Astrocyte (in vitro differentiated cells and primary cell): ENCODE data around the gene NPM3. TPM values are rescaled to one million over a fixed set of nuclear protein-coding genes. Genes with fewer than 3 reads are reported as not detected.

Experiments used
- DNase-seq: peaks from one replicate; pipeline ENCODE4 v3.0.0-alpha.2; 2010; ENCODE audit warnings: low read depth
- FAIRE-seq: peaks from 2 replicates; lab custom pipeline; 2011; peaks lifted over from hg19 to GRCh38; lab: Jason Lieb, UNC
- H2AFZ ChIP-seq: 2 replicates; pipeline ENCODE4 v1.6.0; 2012; ENCODE audit warnings: low read depth, low read length, inconsistent platforms
- H3K27ac ChIP-seq: 2 replicates; pipeline ENCODE4 v1.5.1; 2011; ENCODE audit warnings: low read depth, low read length, inconsistent platforms
- H3K27me3 ChIP-seq: 2 replicates; pipeline ENCODE4 v1.6.0; 2011; ENCODE audit warnings: low read length, inconsistent platforms; ENCODE audit not compliant: insufficient read depth
- H3K36me3 ChIP-seq: 2 replicates; pipeline ENCODE4 v1.5.1; 2011; ENCODE audit warnings: low read length, inconsistent platforms; ENCODE audit not compliant: insufficient read depth
- H3K4me1 ChIP-seq: 2 replicates; pipeline ENCODE4 v1.5.1; 2011; ENCODE audit warnings: low read length, inconsistent platforms; ENCODE audit not compliant: insufficient read depth
- H3K4me2 ChIP-seq: 2 replicates; pipeline ENCODE4 v1.6.0; 2012; ENCODE audit warnings: low read length, inconsistent platforms
- H3K4me3 ChIP-seq: 2 replicates; pipeline ENCODE4 v1.5.1; 2011; ENCODE audit warnings: low read depth, mild to moderate bottlenecking, low read length, inconsistent platforms; ENCODE audit not compliant: insufficient read depth
- H3K79me2 ChIP-seq: 2 replicates; pipeline ENCODE4 v1.6.0; 2012; ENCODE audit warnings: mild to moderate bottlenecking, low read length, inconsistent platforms; ENCODE audit not compliant: insufficient read depth
- H3K9ac ChIP-seq: 2 replicates; pipeline ENCODE4 v1.6.0; 2012; ENCODE audit warnings: mild to moderate bottlenecking, low read length, inconsistent platforms
- H3K9me3 ChIP-seq: 2 replicates; pipeline ENCODE4 v1.5.1; 2012; ENCODE audit warnings: low read depth, mild to moderate bottlenecking, low read length, inconsistent platforms; ENCODE audit not compliant: insufficient read depth
- H4K20me1 ChIP-seq: 2 replicates; pipeline ENCODE4 v1.6.0; 2012; ENCODE audit warnings: low read length, inconsistent platforms; ENCODE audit not compliant: insufficient read depth
- H3K27ac Mint-ChIP-seq: one replicate; pipeline ENCODE4 v1.8.0; 2021; ENCODE audit warnings: mild to moderate bottlenecking, mixed read lengths; ENCODE audit not compliant: unreplicated experiment
- H3K27me3 Mint-ChIP-seq: one replicate; pipeline ENCODE4 v1.8.0; 2021; ENCODE audit warnings: low read depth, mixed read lengths; ENCODE audit not compliant: unreplicated experiment
- H3K36me3 Mint-ChIP-seq: one replicate; pipeline ENCODE4 v1.8.0; 2021; ENCODE audit warnings: low read depth, mixed read lengths; ENCODE audit not compliant: unreplicated experiment
- H3K4me1 Mint-ChIP-seq: one replicate; pipeline ENCODE4 v1.8.0; 2021; ENCODE audit warnings: low read depth, mixed read lengths; ENCODE audit not compliant: unreplicated experiment
- H3K4me3 Mint-ChIP-seq: one replicate; pipeline ENCODE4 v1.8.0; 2021; ENCODE audit warnings: mild to moderate bottlenecking, moderate library complexity, mixed read lengths; ENCODE audit not compliant: unreplicated experiment
- H3K9me3 Mint-ChIP-seq: one replicate; pipeline ENCODE4 v1.8.0; 2021; ENCODE audit warnings: mild to moderate bottlenecking, mixed read lengths; ENCODE audit not compliant: unreplicated experiment
- CTCF ChIP-seq: IDR thresholded peaks from 2 replicates; pipeline ENCODE4 v1.5.1; 2011; ENCODE audit warnings: low read depth, mild to moderate bottlenecking, inconsistent platforms, low read length, moderate library complexity; ENCODE audit not compliant: insufficient read depth
- EZH2 ChIP-seq: IDR thresholded peaks from 2 replicates; pipeline ENCODE4 v1.6.1; 2012; ENCODE audit warnings: mild to moderate bottlenecking, low read length, inconsistent platforms; ENCODE audit not compliant: insufficient read depth
- total RNA-seq: library from RNA; stranded (reverse); gene quantifications from 2 replicates; pipeline ENCODE4 v1.2.1, GENCODE V29; 2021

NPM3 gene
- total RNA-seq, 1 donor from 2014 or later = 40.7 TPM

GRCh38 chr10:101748496-101748895 is 34.8 kb downstream of the NPM3 start:
- no peak for FAIRE-seq
- no peak for DNase-seq
- H3K27ac Mint-ChIP-seq = no peak overlapping the region

GRCh38 chr10:101745074-101745696 is 38.1 kb downstream of the NPM3 start:
- H2AFZ ChIP-seq = no peak overlapping the region
- Mint-ChIP-seq H3K27ac (no peak overlapping the region), H3K36me3 (peaks cover 1% of the 10 kb centered on the region), H3K4me3 (no peak overlapping the region), H3K4me1 (peaks cover 8% of the 10 kb centered on the region), H3K9me3 (peaks cover 2% of the 10 kb centered on the region), H3K27me3 (peaks cover 18% of the 10 kb centered on the region)
- no peak for FAIRE-seq
- H3K79me2 ChIP-seq = no peaks in the 10 kb centered on the region
- H3K27me3 ChIP-seq = peaks cover 18% of the 10 kb centered on the region
- H3K9me3 ChIP-seq = no peaks in the 10 kb centered on the region
- H3K4me2 ChIP-seq = no peak overlapping the region
- no peak for DNase-seq
- H3K4me3 ChIP-seq = no peak overlapping the region
- no peaks in the 10 kb centered on the region for H4K20me1 ChIP-seq
- TF ChIP-seq EZH2 = no peak
- no peaks in the 10 kb centered on the region for H3K36me3 ChIP-seq
- H3K4me1 ChIP-seq = no peaks in the 10 kb centered on the region
- no peak overlapping the region for H3K27ac ChIP-seq
- H3K9ac ChIP-seq = no peak overlapping the region

More at GRCh38 chr10:101748496-101748895, 34.8 kb downstream of the NPM3 start:
- H3K36me3 ChIP-seq = no peaks in the 10 kb centered on the region
- Mint-ChIP-seq H3K36me3 (no peaks in the 10 kb centered on the region), H3K4me1 (peaks cover 8% of the 10 kb centered on the region), H3K9me3 (no peaks in the 10 kb centered on the region), H3K27me3 (peaks cover 15% of the 10 kb centered on the region), H3K4me3 (no peak overlapping the region)
- no peaks in the 10 kb centered on the region for H3K79me2 ChIP-seq
- H3K9me3 ChIP-seq = no peaks in the 10 kb centered on the region
- H3K4me1 ChIP-seq = no peaks in the 10 kb centered on the region
- H3K9ac ChIP-seq = no peak overlapping the region
- no peak overlapping the region for H3K4me3 ChIP-seq
- peaks cover 11% of the 10 kb centered on the region for H3K27me3 ChIP-seq
- no peak overlapping the region for H3K27ac ChIP-seq
- H2AFZ ChIP-seq = no peak overlapping the region
- no peak overlapping the region for H3K4me2 ChIP-seq
- no peaks in the 10 kb centered on the region for H4K20me1 ChIP-seq
- TF ChIP-seq CTCF (no peak), EZH2 (no peak)

DNA sequence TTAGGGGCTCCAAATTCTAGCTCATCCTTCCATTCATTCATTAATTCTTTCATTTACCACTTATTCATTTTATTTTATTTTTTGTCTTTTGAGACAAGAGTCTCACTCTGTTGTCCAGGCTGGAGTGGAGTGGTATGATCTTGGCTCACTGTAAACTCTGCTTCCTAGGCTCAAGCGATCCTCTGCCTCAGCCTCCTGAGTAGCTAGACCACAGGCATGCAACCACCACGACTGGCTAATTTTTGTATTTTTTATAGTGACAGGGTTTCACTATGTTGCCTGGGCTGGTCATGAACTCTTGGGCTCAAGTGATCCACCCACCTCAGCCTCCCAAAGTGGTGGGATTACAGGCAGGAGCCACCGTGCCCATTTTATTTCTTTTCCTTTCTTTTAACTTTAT is 39.0 kb downstream of the NPM3 start:
- no peak overlapping the region for H3K4me2 ChIP-seq
- TF ChIP-seq EZH2 (no peak), CTCF (no peak)
- Mint-ChIP-seq H3K4me1 (peaks cover 8% of the 10 kb centered on the region), H3K27me3 (peaks cover 17% of the 10 kb centered on the region), H3K36me3 (peaks cover 1% of the 10 kb centered on the region), H3K4me3 (no peak overlapping the region), H3K9me3 (peaks cover 2% of the 10 kb centered on the region), H3K27ac (no peak overlapping the region)
- no peak overlapping the region for H3K27ac ChIP-seq
- H3K9ac ChIP-seq = no peak overlapping the region
- H3K4me1 ChIP-seq = no peaks in the 10 kb centered on the region
- H3K27me3 ChIP-seq = peaks cover 18% of the 10 kb centered on the region
- H3K4me3 ChIP-seq = no peak overlapping the region
- no peak overlapping the region for H2AFZ ChIP-seq
- H3K9me3 ChIP-seq = no peaks in the 10 kb centered on the region
- no peaks in the 10 kb centered on the region for H4K20me1 ChIP-seq
- DNase-seq (no peak), FAIRE-seq (no peak)
- no peaks in the 10 kb centered on the region for H3K79me2 ChIP-seq
- no peaks in the 10 kb centered on the region for H3K36me3 ChIP-seq
